HG03103 (cell line): ENCODE measurements around the gene OLFML1.
A peak's percentile ranks its signal among the peaks of the same experiment; 100 is the strongest.

ENCODE experiments used
- ATAC-seq: cut with Tn5 transposase; IDR thresholded peaks from one replicate; pipeline ENCODE4 v1.9.1; 2021; ENCODE audit warnings: low read depth; ENCODE audit not compliant: unreplicated experiment

OLFML1 gene

DNA sequence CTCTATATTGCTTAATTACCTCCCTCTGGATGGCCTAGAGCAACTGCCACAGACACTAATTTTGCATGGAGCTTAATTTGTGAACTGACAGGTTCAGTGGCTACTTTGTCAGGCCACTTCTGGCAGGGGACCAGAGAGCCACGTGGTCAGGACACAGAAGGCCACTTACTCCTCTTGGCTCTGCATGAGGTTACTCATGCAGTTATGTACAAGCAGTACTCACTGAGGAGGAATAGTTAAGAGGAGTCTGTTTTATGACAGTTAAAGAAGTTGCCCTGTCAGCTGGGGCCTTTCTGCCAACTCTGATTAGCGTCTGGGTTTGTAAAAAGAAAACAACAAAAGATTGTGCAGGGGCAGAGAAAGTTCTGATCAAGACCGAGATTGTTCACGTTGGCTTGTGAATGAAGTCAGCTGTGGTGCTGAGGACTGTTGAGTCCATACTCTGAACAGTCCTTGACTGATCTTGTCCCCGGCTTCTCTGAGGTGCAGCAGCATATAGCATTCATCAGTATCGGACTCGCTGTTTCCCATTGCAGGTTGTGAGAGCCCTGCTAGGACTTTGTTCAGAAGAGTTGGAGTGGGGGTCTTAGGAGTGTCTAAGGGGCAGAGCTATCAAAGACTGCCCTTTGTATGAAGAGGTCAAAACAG lies 69.9 kb downstream of the OLFML1 start:
- ATAC-seq: no peak

DNA sequence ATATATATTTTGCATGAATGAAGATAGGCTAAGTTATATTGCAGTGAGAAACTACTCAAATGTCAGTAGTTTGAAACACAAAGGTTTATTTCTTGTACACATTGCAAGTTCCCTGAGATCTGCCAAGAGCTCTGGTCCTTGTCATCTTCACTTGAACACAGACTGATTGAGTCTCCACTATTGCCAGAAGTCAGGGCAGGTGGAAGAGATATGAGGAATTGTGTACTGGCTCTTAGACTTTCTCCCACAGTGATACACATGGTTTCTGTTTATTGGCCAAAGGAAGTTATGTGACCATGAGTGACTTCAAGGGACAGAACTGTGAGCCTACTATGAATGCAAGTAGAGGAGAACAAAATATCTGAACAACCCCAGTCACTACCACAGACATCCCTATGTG lies 72.7 kb downstream of the OLFML1 start:
- no peak for ATAC-seq

DNA sequence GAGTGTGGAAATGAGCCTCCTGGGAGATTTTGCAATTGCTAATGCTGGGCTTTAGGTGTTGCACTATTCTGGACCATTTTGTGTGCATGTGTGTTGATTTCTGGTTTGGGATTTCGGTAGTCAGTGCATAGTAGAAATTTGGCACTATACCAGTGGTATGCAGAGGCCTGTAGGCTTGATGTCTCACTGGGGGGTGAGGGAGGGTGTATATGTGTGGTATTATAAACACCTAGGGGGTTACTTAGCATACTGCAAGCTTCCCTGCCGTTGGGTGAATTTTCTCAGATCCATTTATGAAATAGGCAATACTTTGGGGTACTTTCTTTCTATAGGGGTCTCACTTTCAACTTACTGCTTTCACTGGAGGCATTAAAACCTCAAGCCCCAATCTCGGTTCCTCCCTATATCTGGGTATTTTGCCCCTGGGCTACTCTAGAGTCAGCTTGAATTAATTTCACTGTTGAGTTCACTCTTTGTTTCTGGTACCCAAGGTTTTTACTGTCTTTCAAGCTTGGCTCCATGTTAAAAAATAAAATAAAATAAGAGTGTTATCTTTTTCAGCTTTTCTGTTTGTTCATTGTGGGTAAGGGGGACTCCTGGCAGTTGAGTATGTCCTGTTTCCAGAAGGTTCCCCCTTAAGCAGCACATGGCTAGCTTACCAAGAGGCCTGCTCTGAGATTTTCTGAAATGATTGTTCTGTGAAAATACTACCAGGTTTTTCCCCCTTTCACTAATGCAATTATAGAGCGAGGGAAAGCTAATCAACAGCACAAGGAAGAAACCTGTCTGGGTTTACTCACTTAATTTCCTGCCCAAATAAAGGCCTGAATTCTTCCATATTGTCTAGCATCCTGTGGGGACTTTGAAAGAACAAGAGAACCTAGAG lies 74.3 kb downstream of the OLFML1 start:
- ATAC-seq: peak; percentile 64
